ENCODE data around the gene POLE2. TPM values are rescaled to one million over a fixed set of nuclear protein-coding genes. Genes with fewer than 3 reads are reported as not detected.

The POLE2 gene
- total and polyA plus RNA-seq, 2 of the 13 experiments (the other 11 are each of a cell fraction or from before 2014, with no cell fraction given): 16.6 to 37.0 TPM

DNA sequence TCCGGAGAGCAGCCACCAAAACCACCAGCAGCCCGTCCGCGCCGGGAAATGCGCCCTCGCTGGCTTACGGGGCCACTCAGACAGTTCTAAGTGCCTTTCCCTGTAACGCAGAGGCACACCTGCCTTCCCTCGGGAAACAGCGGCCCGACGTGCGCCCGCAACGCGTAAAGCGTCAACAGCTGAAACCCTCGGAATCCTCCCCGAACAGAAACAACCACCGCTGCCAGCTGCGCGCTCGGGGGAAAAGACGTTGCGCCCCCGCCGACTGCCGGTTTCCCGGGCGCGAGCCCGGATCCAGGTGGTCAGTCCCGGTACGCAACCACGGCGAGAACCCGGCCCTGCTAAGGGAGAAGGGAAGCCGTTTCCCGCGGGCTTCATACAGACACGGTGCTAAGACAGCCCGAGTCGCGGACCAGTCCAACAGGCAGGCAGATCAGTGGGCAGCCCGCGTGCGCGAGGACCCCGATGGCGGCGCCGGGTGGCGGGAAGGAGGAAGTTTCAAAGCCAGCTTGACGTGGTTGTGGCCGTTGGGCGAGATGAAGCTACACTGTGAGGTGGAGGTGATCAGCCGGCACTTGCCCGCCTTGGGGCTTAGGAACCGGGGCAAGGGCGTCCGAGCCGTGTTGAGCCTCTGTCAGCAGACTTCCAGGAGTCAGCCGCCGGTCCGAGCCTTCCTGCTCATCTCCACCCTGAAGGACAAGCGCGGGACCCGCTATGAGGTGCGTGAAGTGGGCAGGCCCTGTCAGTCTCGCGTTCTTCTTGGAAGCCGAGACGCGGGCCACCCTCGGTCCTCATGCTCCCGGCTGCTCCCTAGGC, 89.3 kb downstream of the POLE2 start, which contains the start of gene LRR1 (continued):
- TF ChIP-seq, protein P1, sequence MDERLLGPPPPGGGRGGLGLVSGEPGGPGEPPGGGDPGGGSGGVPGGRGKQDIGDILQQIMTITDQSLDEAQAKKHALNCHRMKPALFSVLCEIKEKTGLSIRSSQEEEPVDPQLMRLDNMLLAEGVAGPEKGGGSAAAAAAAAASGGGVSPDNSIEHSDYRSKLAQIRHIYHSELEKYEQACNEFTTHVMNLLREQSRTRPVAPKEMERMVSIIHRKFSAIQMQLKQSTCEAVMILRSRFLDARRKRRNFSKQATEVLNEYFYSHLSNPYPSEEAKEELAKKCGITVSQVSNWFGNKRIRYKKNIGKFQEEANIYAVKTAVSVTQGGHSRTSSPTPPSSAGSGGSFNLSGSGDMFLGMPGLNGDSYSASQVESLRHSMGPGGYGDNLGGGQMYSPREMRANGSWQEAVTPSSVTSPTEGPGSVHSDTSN (CRISPR knock-in tag; IDR thresholded peaks at IDR 0.05): 0 out of 2 replicates have a peak, but pooled peaks have one; percentile 8
- peak; percentile 72; the same call in 1 of the 2 replicates for TF ChIP-seq ARHGAP35 (CRISPR knock-in tag; IDR thresholded peaks at IDR 0.05; ENCODE audit: borderline replicate concordance)
- 0 out of 2 replicates have a peak, but pooled peaks have one; percentile 59 for TF ChIP-seq ZNF773 (CRISPR knock-in tag; IDR thresholded peaks at IDR 0.05; ENCODE audit: borderline replicate concordance)
- peak; percentile 94 for TF ChIP-seq KMT2B (CRISPR knock-in tag; IDR thresholded peaks at IDR 0.05)
- no peak; the same call in 1 of the 2 replicates for TF ChIP-seq HMG20B (CRISPR knock-in tag; conservative IDR thresholded peaks at IDR 0.05)
- no peak for TF ChIP-seq DDIT3 (CRISPR knock-in tag; IDR thresholded peaks at IDR 0.05)
- no peak; the same call in 1 of the 2 replicates for TF ChIP-seq ZBTB33 (CRISPR knock-in tag; IDR thresholded peaks at IDR 0.05)
- TF ChIP-seq SNAPC5 (CRISPR knock-in tag; IDR thresholded peaks at IDR 0.05; ENCODE audit: borderline replicate concordance): 0 out of 2 replicates have a peak, but pooled peaks have one; percentile 23
- TF ChIP-seq NCOR1 (IDR thresholded peaks at IDR 0.05; ENCODE audit: borderline replicate concordance, low read length): no peak; the same call in 1 of the 2 replicates
- peak; percentile 62; the same call in 1 of the 2 replicates for TF ChIP-seq MTF1 (CRISPR knock-in tag; IDR thresholded peaks at IDR 0.05)
- no peak for TF ChIP-seq ZNF431 (CRISPR knock-in tag; IDR thresholded peaks at IDR 0.05; ENCODE audit: borderline replicate concordance, low read depth)
- peak; percentile 79; the same call in 1 of the 2 replicates for TF ChIP-seq CBX5 (CRISPR knock-in tag; IDR thresholded peaks at IDR 0.05; ENCODE audit: borderline replicate concordance)
- TF ChIP-seq PRMT3 (CRISPR knock-in tag; IDR thresholded peaks at IDR 0.05; ENCODE audit: borderline replicate concordance, low read depth): no peak
- TF ChIP-seq, protein P2, sequence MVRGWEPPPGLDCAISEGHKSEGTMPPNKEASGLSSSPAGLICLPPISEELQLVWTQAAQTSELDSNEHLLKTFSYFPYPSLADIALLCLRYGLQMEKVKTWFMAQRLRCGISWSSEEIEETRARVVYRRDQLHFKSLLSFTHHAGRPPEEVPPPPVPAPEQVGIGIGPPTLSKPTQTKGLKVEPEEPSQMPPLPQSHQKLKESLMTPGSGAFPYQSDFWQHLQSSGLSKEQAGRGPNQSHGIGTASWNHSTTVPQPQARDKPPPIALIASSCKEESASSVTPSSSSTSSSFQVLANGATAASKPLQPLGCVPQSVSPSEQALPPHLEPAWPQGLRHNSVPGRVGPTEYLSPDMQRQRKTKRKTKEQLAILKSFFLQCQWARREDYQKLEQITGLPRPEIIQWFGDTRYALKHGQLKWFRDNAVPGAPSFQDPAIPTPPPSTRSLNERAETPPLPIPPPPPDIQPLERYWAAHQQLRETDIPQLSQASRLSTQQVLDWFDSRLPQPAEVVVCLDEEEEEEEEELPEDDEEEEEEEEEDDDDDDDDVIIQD (CRISPR knock-in tag; IDR thresholded peaks at IDR 0.05; ENCODE audit: low read depth): peak; percentile 10; the same call in 1 of the 2 replicates
- TF ChIP-seq FOXK2 (IDR thresholded peaks at IDR 0.05): peak; percentile 25; the same call in 1 of the 2 replicates
- TF ChIP-seq IKZF1 (IDR thresholded peaks at IDR 0.05): no peak
- TF ChIP-seq AFF4 (CRISPR knock-in tag; IDR thresholded peaks at IDR 0.05): peak; percentile 33
- TF ChIP-seq ZFP62 (CRISPR knock-in tag; IDR thresholded peaks at IDR 0.05): no peak
- peak; percentile 74; the same call in 1 of the 2 replicates for TF ChIP-seq ZNF234 (CRISPR knock-in tag; conservative IDR thresholded peaks at IDR 0.05)
- TF ChIP-seq KLF15 (CRISPR knock-in tag; IDR thresholded peaks at IDR 0.05; ENCODE audit: borderline replicate concordance): peak; percentile 40; the same call in 1 of the 2 replicates
